Fibroblast of skin of abdomen (primary cell): Measurements from ENCODE around the gene HLA-C.
A peak's percentile ranks its signal among the peaks of the same experiment; 100 is the strongest.
"Not testable (repeated sequence)": the region's sequence is repeated elsewhere in the genome, so short reads cannot be mapped to it uniquely, and the experiment has no call there.

Experiments used
- DNase-seq: peaks from one replicate; pipeline ENCODE4 v3.0.0-alpha.2; 2013

Gene HLA-C

GRCh38 chr6:31270788-31271640 is 878 bp downstream of the HLA-C start:
- DNase-seq = peak; percentile 22

GRCh38 chr6:31268836-31269235 is 3.1 kb downstream of the HLA-C start:
- no peak for DNase-seq

DNA sequence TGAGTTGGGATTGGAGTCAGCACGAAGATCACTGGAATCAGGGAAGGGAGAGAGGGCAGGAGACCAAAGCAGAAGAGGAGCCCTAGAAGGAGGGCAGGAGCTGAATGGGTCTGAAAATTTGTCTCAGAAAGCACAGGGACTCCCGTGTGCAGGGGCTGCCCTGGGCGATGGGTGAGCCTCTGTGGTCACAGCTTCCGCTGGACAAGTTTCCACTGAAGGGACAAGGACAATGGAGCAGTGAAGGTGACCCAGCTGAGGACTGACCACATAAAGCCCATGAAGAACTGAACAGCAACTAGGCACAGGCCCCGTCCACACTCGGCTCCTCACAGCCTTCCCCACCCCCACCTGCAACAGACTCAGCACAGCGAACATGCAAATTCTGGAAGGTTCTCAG is 3.5 kb downstream of the HLA-C start:
- DNase-seq = no peak

- DNase-seq = no peak
These were observed 4.1 kb downstream of the HLA-C start for GRCh38 chr6:31267651-31268368.

- no peak for DNase-seq
These were observed 5.1 kb downstream of the HLA-C start for GRCh38 chr6:31266567-31267360.

GRCh38 chr6:31265926-31266325 is 6.0 kb downstream of the HLA-C start:
- no peak for DNase-seq

GRCh38 chr6:31263346-31263933 is 8.5 kb downstream of the HLA-C start:
- DNase-seq = not testable (repeated sequence)

DNA sequence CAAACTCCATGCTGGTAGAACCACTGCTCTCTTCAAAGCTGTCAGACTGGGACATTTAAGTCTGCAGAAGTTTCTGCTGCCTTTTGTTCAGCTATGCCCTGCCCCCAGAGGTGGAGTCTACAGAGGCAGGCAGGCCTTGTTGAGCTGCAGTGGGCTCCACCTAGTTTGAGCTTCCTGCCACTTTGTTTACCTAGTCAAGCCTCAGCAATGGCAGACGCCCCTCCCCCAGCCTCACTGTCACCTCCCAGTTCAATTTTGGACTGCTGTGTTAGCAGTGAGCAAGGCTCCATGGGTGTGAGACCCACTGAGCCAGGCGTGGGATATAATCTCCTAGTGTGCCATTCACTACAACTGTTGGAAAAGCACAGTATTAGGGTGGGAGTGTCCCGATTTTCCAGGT is 11.9 kb downstream of the HLA-C start:
- not testable (repeated sequence) for DNase-seq

- no peak for DNase-seq
These were observed 19.3 kb downstream of the HLA-C start for GRCh38 chr6:31252625-31253024.

DNA sequence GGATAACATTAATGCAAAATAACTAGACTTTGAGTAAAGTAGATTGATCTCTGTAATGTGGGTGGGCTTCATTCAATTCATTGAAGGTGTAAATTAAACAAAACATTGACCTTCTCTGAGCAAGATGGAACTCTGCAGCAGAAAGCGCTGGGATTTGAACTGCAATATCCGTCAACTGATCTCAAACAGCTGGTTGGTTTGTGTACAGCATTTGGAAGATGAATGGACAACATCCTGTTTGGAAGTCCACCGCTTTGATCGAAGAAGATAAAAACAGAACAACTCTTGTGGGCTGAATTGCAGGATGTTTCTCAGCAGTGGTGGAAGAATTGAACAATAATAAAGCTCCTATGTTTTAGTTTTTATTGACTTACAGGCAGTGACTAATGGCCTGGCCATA is 20.6 kb downstream of the HLA-C start:
- DNase-seq = no peak

DNA sequence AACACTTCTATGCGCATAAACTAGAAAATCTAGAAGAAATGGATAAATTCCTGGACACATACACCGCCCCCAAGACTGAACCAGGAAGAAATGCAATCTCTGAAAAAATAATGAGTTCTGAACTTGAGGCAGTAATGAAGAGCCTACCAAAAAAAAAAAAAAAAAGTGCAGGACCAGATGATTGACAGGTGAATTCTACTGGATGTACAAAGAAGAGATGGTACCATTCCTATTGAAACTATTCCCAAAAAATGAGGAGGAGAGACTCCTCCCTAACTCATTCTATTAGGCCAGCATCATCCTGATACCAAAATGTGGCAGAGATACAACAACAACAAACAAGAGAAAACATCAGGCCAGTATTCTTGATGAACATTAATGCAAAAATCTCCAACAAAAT is 22.7 kb downstream of the HLA-C start:
- DNase-seq = no peak

DNA sequence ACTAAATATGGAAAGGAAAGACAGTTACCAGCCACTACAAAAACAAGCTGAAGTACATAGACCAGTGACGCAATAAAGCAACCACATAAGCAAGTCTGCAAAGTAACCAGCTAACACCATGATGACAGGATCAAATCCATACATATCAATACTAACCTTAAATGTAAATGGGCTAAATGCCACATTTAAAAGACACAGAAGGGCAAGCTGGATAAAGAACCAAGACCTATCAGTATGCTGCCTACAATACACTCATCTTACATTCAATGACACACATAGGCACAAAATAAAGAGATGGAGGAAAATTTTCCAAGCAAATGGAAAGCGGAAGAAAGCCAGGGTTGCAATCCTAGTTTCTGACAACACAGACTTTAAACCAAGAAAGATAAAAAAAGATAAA is 24.1 kb downstream of the HLA-C start:
- no peak for DNase-seq

DNA sequence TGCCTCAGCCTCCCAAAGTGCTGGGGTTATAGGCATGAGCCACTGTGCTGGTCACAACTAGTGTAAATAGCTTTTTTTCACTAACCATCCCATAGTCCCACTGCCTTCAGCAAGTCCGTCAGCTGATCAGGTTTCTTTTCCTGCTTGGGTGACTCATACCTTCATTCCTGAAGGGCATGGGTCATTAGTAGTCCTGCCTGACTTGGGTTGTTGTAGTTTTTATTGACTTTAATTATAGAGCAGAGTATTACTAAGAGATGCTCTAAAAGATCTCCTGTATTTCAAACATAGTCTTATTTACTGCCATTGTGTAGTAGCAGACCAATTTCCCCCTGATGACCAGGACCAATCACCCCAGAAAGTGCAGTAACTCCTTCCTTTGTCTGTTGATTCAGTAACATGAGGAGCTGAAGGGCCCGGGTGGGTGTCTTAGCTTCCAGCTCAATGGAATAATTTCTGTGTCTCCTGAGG is 25.8 kb downstream of the HLA-C start:
- peak; percentile 48 for DNase-seq

DNA sequence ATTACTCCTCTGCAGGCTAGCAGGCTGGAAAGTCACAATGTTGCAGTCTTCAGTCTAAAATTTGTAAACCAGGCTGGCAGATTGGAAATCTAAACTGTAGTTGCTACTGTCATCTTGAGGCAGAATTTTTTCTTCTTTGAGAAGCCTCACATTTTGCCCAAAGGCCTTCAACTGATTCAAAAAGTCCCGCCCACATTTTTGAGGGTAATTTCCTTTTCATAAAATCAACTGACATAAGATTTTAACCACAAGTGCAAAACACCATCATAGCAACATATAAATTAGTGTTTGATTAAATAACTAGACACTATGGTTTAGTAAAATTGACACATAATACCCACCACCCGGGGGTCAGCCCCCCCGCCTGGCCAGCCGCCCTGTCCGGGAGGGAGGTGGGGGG is 28.4 kb downstream of the HLA-C start:
- no peak for DNase-seq

DNA sequence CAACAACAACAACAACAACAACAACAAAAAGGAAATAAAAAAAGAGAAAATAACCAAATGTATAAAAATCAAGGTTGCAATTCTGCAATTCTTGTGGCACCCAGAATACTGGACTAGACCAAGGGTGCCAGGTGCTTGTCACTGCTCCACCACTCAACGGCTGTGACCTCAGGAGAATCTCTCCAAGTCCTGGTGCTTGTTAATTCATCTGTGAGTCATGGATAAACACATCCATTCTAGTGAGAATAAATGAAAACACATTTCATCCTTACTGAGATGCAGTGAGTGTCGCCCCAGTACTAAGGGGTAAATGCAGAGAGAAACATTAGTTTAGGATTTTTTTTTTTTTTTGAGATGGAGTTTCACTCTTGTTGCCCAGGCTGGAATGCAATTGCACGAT is 32.0 kb downstream of the HLA-C start:
- no peak for DNase-seq

DNA sequence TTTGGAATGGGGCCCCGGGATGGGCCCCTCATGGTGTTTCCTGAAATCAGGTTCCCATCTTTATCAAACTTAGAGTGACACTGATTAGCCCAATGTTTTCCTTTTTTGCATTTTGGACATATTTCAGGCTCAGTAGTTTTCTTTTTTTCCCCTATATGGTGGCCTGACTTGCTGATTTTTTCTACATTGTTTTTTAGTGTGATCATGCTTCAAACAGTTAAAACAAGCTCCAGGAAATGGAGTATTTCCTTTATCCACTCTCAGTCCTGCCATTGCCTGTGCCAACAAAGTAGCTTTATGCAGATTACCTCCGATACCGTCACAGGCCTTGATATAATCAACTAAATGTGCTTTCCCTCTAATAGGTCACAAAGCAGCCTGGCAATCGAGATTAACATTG is 37.8 kb downstream of the HLA-C start:
- not testable (repeated sequence) for DNase-seq

GRCh38 chr6:31228476-31228875 is 43.4 kb downstream of the HLA-C start:
- no peak for DNase-seq

GRCh38 chr6:31227143-31227542 is 44.7 kb downstream of the HLA-C start:
- no peak for DNase-seq

GRCh38 chr6:31225735-31226134 is 46.2 kb downstream of the HLA-C start:
- DNase-seq = no peak

- no peak for DNase-seq
These were observed 49.4 kb downstream of the HLA-C start for GRCh38 chr6:31222496-31222895.
